ENCODE data around the gene RPL3.

The RPL3 gene

DNA sequence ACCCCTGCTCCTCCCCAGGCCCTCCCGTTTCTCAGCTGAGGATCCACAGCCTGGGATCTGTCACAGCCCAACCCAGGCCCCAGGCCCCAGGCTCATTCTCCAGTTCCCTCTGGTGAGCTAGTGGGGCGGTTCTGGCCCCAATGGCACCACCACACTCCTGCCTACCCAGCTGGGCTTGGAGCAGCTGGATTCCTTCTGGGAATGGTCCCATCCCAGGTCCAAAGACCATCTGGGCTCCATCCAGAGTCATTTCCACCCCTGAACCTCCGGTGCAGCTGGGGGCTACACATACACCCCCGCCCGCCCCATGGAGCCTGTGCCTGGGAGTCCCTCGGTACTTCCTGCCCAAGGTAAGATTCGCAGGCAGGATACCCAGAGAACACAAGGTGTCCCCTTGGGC lies 39.2 kb downstream of the RPL3 start:
- no peak for DNase-seq

DNA sequence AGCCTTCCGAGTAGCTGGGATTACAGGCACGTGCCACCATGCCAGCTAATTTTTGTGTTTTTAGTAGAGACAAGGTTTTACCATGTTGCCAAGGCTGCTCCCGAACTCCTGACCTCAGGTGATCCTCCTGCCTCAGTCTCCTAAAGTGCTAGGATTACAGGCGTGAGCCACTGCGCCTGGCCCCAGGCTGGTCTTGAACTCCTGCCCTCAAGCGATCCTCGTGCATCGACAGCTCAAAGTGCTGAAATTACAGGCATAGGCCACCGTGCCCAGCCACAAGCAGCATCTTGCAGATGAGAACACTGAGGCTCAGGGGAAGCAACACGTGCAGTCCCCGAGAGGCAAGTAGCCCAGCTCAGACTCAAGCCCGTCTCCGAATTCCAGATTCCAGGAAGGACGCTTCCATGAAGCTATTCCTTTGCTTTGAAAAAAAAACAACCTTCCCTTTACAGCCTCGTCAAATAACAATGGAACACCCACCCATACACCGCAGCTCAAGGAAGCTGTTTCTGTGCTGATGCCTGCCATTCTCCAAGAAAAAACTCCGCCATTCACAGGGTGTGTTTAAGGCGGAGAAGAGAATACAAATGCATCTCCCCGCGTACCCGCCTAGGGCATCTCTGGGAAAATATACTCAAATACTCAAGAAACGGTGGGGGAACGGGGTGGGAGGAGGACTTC lies 40.1 kb downstream of the RPL3 start:
- DNase-seq = no peak

DNA sequence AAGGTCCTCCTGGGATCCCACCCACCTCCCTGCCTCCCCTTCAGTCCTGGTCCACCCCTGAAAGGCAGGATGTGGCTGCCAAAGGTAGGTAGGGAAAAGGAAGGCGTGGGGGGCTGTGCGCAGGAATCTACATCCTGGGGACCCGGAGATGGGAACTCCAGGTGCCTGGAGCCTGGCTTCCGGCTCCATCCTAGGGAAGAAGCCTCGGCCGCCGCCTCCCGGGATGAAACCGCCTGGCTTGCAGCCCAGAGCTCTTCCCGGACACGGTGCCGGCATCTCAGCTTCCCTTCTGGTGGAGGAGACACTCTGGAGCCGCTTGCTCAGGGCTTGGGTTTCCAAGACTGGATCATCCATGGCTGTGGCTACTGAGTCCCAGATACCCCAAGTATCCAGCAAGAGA lies 41.4 kb downstream of the RPL3 start:
- no peak for DNase-seq

DNA sequence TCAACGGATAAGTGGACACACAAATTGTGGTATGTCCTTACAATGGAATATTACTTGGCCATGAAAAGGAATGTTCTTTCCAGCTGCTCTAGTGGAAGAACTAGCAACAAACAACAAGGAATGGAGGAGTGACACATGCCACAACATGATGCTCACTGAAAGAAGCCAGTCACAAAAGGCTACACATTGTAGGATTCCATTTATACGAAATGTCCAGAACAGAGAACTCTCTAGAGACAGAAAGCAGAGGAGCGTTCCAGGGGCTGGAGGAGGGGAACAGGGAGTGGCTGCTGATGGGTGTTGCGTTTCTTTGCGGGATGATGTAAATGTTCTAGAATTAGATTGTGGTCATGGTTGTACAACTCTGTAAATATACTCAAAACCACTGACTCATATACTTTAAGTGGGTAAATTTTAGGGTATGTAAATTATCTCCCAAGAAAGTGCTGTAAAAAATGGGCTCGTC lies 42.2 kb downstream of the RPL3 start:
- DNase-seq = no peak

DNA sequence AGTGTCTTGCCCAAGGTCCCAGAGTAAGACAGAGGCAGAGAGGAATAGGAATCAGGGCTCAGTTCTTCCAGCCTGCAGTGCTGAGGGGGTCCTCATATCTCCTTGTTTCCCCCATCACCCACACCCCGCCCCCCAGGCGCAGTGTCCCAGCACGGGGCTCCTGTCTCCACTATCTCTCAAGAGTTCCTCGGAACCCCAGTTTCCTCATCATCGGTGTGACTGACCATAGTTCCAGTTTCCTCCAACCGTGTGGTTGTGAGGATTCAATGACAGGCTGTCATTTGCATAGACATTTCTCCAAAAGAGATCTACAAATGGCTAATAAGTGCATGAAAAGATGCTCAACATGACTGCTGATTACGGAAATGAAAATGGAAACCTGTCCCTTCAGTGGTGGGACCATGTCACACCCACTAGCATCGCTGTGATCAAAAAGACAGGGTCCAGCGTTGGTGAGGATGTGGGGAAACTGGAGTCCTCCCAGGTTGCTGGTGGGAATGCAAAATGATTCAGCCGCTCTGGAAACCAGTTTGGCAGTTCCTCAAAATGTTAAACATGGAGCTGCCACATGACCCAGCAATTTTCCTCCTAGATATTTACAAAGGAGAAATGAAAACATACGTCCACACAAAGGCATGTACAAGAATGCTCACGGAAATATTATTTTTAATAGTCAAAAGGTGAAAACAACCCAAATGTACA lies 42.8 kb downstream of the RPL3 start:
- DNase-seq = no peak

GRCh38 chr22:39275814-39276439 lies 43.5 kb downstream of the RPL3 start:
- no peak for DNase-seq

DNA sequence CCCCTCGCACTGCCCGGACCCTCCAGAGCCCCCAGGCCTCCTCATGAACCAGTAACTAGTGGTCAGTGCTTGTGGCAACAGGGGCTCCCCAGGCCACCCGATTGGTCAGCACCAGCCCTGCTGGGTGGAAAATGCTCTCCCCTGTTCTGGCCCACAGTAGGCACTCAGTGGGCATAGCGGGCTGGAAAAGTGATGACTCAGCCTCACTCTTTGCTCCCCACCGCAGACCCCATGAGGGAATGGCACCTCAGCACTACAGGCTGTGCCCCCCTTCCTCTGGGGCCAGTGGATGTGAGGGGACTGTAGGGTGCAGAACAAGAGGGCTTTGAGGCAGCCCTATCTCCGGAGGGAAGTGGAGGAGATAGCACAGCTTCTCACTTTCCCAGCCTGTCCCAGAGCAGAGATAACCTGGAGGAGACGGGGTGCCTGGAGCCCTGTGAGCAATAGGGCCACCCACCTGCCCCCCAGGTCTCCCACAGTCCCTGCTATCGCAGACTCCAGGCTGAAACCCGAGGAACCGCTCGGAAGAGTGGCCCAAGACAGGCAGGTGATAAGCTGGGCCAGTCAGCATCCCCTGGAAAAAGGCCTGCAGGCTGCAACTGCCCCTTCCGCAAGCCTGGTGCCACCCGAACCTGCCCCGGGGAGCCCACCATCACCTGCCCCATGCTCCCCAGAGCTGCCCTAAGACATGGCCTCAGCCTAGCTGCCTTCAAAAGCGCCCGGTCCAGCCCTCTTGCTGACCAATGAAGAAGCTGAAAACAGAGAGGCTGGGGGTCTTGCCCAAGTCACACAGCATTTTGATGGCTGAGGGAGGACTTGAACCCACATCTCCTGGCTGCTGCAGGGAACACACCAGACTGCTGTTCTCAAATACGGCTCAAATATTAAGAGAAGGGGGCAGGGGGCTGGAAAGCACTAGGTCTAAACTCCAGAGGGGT lies 45.2 kb downstream of the RPL3 start:
- no peak for DNase-seq

- no peak for DNase-seq
Measured at GRCh38 chr22:39270792-39271191, 48.6 kb downstream of the RPL3 start.

DNA sequence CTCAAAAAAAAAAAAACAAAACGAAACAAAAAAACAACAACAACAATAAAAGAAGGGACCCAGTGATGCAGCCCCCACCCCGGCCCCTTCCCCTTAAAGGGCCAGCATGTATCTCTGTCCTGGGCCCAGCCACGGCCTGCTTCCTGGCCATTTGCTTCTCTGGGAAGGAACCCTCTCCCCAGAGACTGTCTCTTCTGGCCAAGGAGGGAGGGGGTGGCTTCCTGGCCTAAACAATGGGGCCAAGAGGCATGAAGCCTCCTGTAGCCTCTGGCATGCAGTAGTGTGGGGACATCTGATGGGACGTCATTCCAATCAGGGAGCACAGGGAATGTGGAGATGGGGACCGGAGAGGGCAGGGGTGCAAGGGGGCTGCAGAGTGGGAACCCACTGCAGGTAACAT lies 49.1 kb downstream of the RPL3 start:
- no peak for DNase-seq

GRCh38 chr22:39269095-39269790 lies 50.2 kb downstream of the RPL3 start:
- no peak for DNase-seq

DNA sequence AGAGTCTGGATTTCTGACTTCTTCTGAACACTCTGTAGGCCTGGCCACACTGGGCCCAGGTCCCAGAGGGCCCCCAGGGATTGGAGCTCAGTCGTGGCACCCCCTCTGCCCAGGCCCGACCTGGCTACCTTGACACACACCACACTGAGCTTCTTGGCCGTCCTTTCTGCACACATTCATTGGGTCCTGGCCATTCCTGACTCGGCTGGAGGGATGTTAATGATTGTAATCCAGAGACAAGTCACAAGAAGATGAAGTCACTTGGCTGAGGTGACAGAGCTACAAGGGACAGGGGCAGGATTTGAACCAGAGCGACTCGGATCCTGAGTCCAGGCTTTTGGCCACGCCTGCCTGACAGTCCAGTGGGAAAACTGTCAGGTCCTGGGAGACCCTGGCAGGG lies 50.8 kb downstream of the RPL3 start:
- DNase-seq = no peak

DNA sequence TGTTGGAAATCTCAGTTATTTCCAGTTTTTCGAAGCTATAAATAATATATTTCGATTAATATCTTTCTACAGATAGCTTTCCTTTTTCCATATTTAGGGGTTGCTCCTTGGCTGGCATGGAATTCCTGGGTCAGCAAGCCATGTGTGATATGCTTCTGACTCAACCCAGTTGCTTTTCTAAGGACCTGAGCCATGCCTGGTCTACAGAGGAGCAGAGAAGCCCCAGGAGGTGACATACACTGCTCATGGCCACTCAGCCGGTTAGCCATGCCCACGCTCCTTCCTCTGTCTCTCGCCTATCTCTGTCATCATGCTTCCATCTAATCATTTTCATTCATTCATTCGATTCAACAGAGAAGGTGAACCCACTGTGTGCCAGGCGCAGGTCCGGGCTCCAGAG lies 51.4 kb downstream of the RPL3 start:
- no peak for DNase-seq

GRCh38 chr22:39266398-39267030 lies 52.9 kb downstream of the RPL3 start:
- DNase-seq = no peak

DNA sequence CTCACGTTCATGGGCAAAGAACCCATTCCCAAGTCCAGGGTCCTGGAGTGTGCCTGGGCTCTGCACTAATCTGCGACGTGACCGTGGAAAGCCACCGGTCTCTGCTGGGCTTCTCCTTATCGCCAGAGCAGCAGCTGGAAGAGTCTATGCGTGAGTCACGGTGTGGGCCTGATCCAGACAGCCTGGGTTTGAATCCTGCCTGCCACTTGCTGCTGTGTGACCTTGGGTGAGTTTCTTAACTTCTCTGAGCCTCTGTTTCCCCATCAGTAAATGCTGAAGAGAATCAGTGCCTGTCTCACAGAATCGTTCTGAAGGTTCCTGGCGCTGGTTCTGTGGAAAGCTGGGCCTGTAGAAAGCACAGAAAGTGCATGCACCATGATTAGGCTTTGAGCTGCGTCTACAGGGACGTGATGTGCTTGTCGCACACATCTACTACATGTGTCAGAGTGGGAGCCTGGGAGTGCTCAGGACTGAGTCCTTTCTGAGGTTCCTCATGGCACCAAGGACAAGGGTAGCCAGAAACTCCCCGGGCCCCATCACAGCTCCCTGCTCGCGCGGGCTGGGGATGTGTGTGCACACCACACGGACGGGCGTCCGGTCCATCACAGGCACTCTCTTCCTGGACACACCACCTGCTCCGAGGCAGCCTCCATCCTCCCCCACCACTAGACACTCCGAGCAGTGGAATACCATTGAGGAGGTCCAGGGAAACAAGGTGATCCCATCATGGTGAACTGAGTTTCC lies 54.1 kb downstream of the RPL3 start:
- DNase-seq = no peak

DNA sequence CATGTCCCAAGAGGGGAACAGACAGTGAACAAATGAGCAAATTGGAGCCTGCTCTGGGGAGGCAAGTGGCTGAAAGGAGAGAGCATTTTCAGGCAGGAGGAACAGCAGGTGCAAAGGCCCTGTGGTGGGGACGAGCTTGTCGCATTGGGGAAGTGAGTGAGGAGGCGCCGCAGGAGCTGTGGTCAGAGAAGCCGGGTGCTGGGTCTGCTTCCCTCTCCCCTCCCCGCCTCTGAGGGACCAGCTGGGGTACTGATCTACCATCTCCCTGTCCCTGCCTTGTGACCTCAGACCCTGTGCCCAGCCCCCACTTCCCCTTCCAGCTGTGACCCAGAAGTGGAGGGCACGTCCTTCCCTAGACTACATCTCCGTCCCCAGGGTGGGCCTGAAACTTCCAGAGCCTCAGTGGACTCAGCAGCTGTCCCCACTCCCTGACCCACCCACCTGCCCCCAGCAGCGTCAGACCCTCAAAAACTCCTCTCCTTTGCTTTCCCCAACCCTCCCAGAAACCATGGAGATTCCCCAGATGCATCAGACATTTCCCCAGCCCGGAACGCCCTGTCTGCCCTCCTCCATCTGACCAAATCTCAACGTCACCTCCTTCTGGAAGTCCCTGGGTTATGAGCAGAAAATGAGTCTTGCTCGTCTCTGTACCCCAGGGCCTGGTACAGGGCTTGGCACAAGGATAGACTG lies 54.9 kb downstream of the RPL3 start:
- DNase-seq = no peak

GRCh38 chr22:39263626-39264348 lies 55.6 kb downstream of the RPL3 start:
- no peak for DNase-seq
